T-cell (primary cell): Measurements from ENCODE around the gene CFAP92. TPM values are rescaled to one million over a fixed set of nuclear protein-coding genes. Genes with fewer than 3 reads are reported as not detected.
"Not testable (repeated sequence)": the region's sequence is repeated elsewhere in the genome, so short reads cannot be mapped to it uniquely, and the experiment has no call there.

ENCODE experiments used
- ATAC-seq, 4 experiments: fragments of 200-7000 bp in 3 of 4; fragments of 150-1000 bp in 1 of 4; cut with Tn5 transposase; replicated peaks in 1 of 4; 1 replicate in 3 of 4; 2 replicates in 1 of 4; pipeline ENCODE4 v1.10.0; 2021; ENCODE audit warnings: moderate library complexity in 3 of 4, mild to moderate bottlenecking in 2 of 4, moderate number of reproducible peaks in 1 of 4
- CTCF ChIA-PET, 2 donors: fragments of 300-600 bp; sonication (Branson Sonifier 250); formaldehyde crosslinking; loops; one replicate each; lab custom pipeline; 2022; ENCODE audit warnings: antibody characterized with exemption in 2 of 2; lab: Charles Lee
- POLR2A ChIA-PET, 2 donors: fragments of 300-600 bp; sonication (Branson Sonifier 250); formaldehyde crosslinking; loops; one replicate each; lab custom pipeline; 2022; ENCODE audit warnings: antibody characterized with exemption in 2 of 2; lab: Charles Lee
- DNase-seq, 35 experiments: peaks; one replicate each; pipeline versions ENCODE4 v3.0.0 to v3.0.0-alpha.2; 2013 to 2023
- H3K27ac ChIP-seq: one replicate; pipeline ENCODE4 v1.5.1; 2013; ENCODE audit warnings: low read length
- H3K27me3 ChIP-seq, 2 experiments: replicated peaks in 1 of 2; 1 replicate in 1 of 2; 2 replicates in 1 of 2; pipeline versions ENCODE4 v1.6.1 to v1.7.0; 2013; ENCODE audit warnings: low read length in 1 of 2, mixed read lengths in 1 of 2; ENCODE audit not compliant: control insufficient read depth in 2 of 2, insufficient read depth in 2 of 2; ENCODE audit errors: extremely low read depth in 1 of 2
- H3K36me3 ChIP-seq, 2 donors: 1 replicate in 1 of 2; 2 replicates in 1 of 2; pipeline versions ENCODE4 v1.6.1 to v1.7.0; 2013; ENCODE audit warnings: low read length in 1 of 2; ENCODE audit not compliant: control insufficient read depth in 2 of 2, insufficient read depth in 1 of 2; ENCODE audit errors: extremely low read depth in 1 of 2
- H3K4me1 ChIP-seq, 2 experiments: 1 replicate in 1 of 2; 2 replicates in 1 of 2; pipeline versions ENCODE4 v1.6.1 to v1.7.0; 2013; ENCODE audit warnings: low read length in 2 of 2, mixed read lengths in 1 of 2; ENCODE audit not compliant: insufficient read depth in 2 of 2, control insufficient read depth in 1 of 2; ENCODE audit errors: extremely low read depth in 1 of 2
- H3K4me3 ChIP-seq, 2 donors: 1 replicate in 1 of 2; 2 replicates in 1 of 2; pipeline versions ENCODE4 v1.5.1 to v1.7.0; 2013; ENCODE audit warnings: mild to moderate bottlenecking in 2 of 2, low read length in 1 of 2, moderate library complexity in 1 of 2; ENCODE audit not compliant: control insufficient read depth in 1 of 2; ENCODE audit errors: extremely low read depth in 1 of 2
- H3K9me3 ChIP-seq: 2 replicates; pipeline ENCODE4 v1.7.0; 2013
- H3K27ac Mint-ChIP-seq, 2 donors: one replicate each; pipeline ENCODE4 v1.8.0; 2020 to 2021; ENCODE audit warnings: mild to moderate bottlenecking in 2 of 2, mixed read lengths in 2 of 2
- H3K27me3 Mint-ChIP-seq, 2 donors: one replicate each; pipeline ENCODE4 v1.8.0; 2021 to 2022; ENCODE audit warnings: mixed read lengths in 2 of 2
- H3K36me3 Mint-ChIP-seq: one replicate; pipeline ENCODE4 v1.8.0; 2021; ENCODE audit warnings: mixed read lengths
- H3K4me1 Mint-ChIP-seq, 3 donors: one replicate each; pipeline ENCODE4 v1.8.0; 2020 to 2022; ENCODE audit warnings: mixed read lengths in 3 of 3, mild to moderate bottlenecking in 1 of 3
- H3K4me3 Mint-ChIP-seq, 3 donors: one replicate each; pipeline ENCODE4 v1.8.0; 2020 to 2022; ENCODE audit warnings: mild to moderate bottlenecking in 3 of 3, mixed read lengths in 3 of 3, moderate library complexity in 3 of 3
- H3K9me3 Mint-ChIP-seq, 3 donors: one replicate each; pipeline ENCODE4 v1.8.0; 2020 to 2022; ENCODE audit warnings: mixed read lengths in 3 of 3
- WGBS: methylation state at CpG from one replicate; pipeline ENCODE4 v1.1.5; 2013; ENCODE audit warnings: missing lambda C conversion rate; ENCODE audit not compliant: insufficient coverage; 5-methylcytosine and 5-hydroxymethylcytosine counted together
- total RNA-seq, 35 experiments: library from RNA in 6 of 35; stranded (reverse) in 6 of 35; fragments of 120-200 nt in 1 of 35; gene quantifications; one replicate each; pipeline versions ENCODE4 v1.2.1 to v1.2.4 and lab custom pipeline; 2013 to 2026

Gene CFAP92
- total RNA-seq, 5 donors from 2014 or later (not counting 1 experiment from before 2014, with no cell fraction given) = 0.13 to 0.49 (median 0.26) TPM

- POLR2A ChIA-PET = interaction anchor here in 1 of 2 donors (0.6 kb wide), 2 partner anchors 587 to 766 kb away, joined by 3 to 4 read pairs; no protein-coding TSS in a partner anchor
- H3K9me3 ChIP-seq = no peaks in the 10 kb centered on the region
- peaks cover 7 to 41% of the 10 kb centered on the region in 2 donors for H3K36me3 ChIP-seq
- no peak overlapping the region for H3K4me3 ChIP-seq
- H3K27me3 ChIP-seq = no peaks in the 10 kb centered on the region
- Mint-ChIP-seq H3K27me3 (no peaks in the 10 kb centered on the region), H3K9me3 (no peaks in the 10 kb centered on the region), H3K36me3 (peaks cover 19% of the 10 kb centered on the region), H3K27ac (no peak overlapping the region), H3K4me3 (no peak overlapping the region), H3K4me1 (peaks cover 54 to 64% (median 54%) of the 10 kb centered on the region in 3 donors)
- no CpG with 5 or more reads among the region's 1 CpG for WGBS
- ATAC-seq (no peak), DNase-seq (no peak)
- H3K4me1 ChIP-seq = peaks cover 14 to 51% of the 10 kb centered on the region in 2 experiments
- no peak overlapping the region for H3K27ac ChIP-seq
- CTCF ChIA-PET = interaction anchor here (0.6 to 1.1 kb wide), 4 partner anchors 43 to 263 kb away, joined by 3 to 6 read pairs (median 4); no protein-coding TSS in a partner anchor
These were observed 111.2 kb downstream of the CFAP92 start for GRCh38 chr3:128882719-128883118.

GRCh38 chr3:128881576-128881975 is 112.3 kb downstream of the CFAP92 start:
- no peak overlapping the region for H3K27ac ChIP-seq
- DNase-seq (no peak), ATAC-seq (no peak)
- Mint-ChIP-seq H3K4me3 (peak overlapping the region; percentile 32 to 90 (median 71)), H3K4me1 (peaks cover 59 to 70% (median 60%) of the 10 kb centered on the region in 3 donors), H3K27ac (peak overlapping the region in 1 of 2 donors; percentile 12), H3K9me3 (no peaks in the 10 kb centered on the region), H3K36me3 (peaks cover 17% of the 10 kb centered on the region), H3K27me3 (no peaks in the 10 kb centered on the region)
- H3K36me3 ChIP-seq = peaks cover 7 to 34% of the 10 kb centered on the region in 2 donors
- 90% methylated on average over 6 of the region's 6 CpGs for WGBS
- no peak overlapping the region for H3K4me3 ChIP-seq
- no peaks in the 10 kb centered on the region for H3K9me3 ChIP-seq
- H3K4me1 ChIP-seq = peaks cover 14 to 51% of the 10 kb centered on the region in 2 experiments
- POLR2A ChIA-PET = interaction anchor here in 1 of 2 donors (0.7 kb wide), 1 partner anchor 200 kb away, joined by 3 read pairs; no protein-coding TSS in a partner anchor
- no peaks in the 10 kb centered on the region for H3K27me3 ChIP-seq
- CTCF ChIA-PET = interaction anchor here in 1 of 2 donors (0.6 kb wide), 1 partner anchor 29 kb away, joined by 3 read pairs; no protein-coding TSS in a partner anchor

GRCh38 chr3:128880455-128880854 is 113.4 kb downstream of the CFAP92 start:
- Mint-ChIP-seq H3K36me3 (peaks cover 17% of the 10 kb centered on the region), H3K4me1 (peaks cover 66 to 77% (median 67%) of the 10 kb centered on the region in 3 donors), H3K27ac (peak overlapping the region; percentile 90 to 97), H3K4me3 (peak overlapping the region; percentile 71 to 90 (median 83))
- WGBS = 84% methylated on average over 6 of the region's 12 CpGs
- Histone ChIP-seq H3K4me1 (peaks cover 17 to 57% of the 10 kb centered on the region in 2 experiments), H3K27ac (peak overlapping the region; percentile 96), H3K36me3 (peaks cover 7 to 30% of the 10 kb centered on the region in 2 donors)
- H3K27me3 Mint-ChIP-seq, H3K4me3 ChIP-seq, H3K9me3 ChIP-seq, DNase-seq, H3K9me3 Mint-ChIP-seq, H3K27me3 ChIP-seq, ATAC-seq: not testable (repeated sequence)
- ChIA-PET POLR2A (interaction anchor here in 1 of 2 donors (0.5 to 0.8 kb wide), 3 partner anchors 9 to 1522 kb away, joined by 3 to 10 read pairs (median 7); no protein-coding TSS in a partner anchor), CTCF (interaction anchor here in 1 of 2 donors (2.6 kb wide), 1 partner anchor 199 kb away, joined by 15 read pairs; no protein-coding TSS in a partner anchor)

- Histone ChIP-seq H3K9me3 (no peaks in the 10 kb centered on the region), H3K36me3 (peaks cover 4 to 25% of the 10 kb centered on the region in 2 donors), H3K27ac (peak overlapping the region; percentile 96), H3K4me3 (peak overlapping the region; percentile 67 to 97), H3K4me1 (peaks cover 17 to 60% of the 10 kb centered on the region in 2 experiments), H3K27me3 (no peaks in the 10 kb centered on the region)
- Mint-ChIP-seq H3K9me3 (no peaks in the 10 kb centered on the region), H3K4me3 (peak overlapping the region; percentile 71 to 90 (median 83)), H3K4me1 (peaks cover 68 to 80% (median 70%) of the 10 kb centered on the region in 3 donors), H3K27me3 (no peaks in the 10 kb centered on the region), H3K27ac (peak overlapping the region; percentile 90 to 97), H3K36me3 (peaks cover 16% of the 10 kb centered on the region)
- ChIA-PET CTCF (interaction anchor here in 1 of 2 donors (0.7 to 2.6 kb wide), 7 partner anchors 34 to 226 kb away, joined by 3 to 15 read pairs (median 3); no protein-coding TSS in a partner anchor), POLR2A (interaction anchor here in 1 of 2 donors (0.6 kb wide), 1 partner anchor 1522 kb away, joined by 3 read pairs; no protein-coding TSS in a partner anchor)
- DNase-seq (peak in 1 of 35 experiments; percentile 7), ATAC-seq (no peak)
- WGBS = 0% methylated on average over 2 of the region's 6 CpGs
These were observed 113.9 kb downstream of the CFAP92 start for GRCh38 chr3:128879991-128880390.

- Histone ChIP-seq H3K27me3 (no peaks in the 10 kb centered on the region), H3K9me3 (no peaks in the 10 kb centered on the region), H3K36me3 (peaks cover 3 to 19% of the 10 kb centered on the region in 2 donors), H3K4me1 (peaks cover 17 to 60% of the 10 kb centered on the region in 2 experiments), H3K27ac (peak within 1 kb of the TSS; percentile 96), H3K4me3 (peak within 1 kb of the TSS; percentile 67 to 97)
- POLR2A ChIA-PET = interaction anchor here (0.6 to 1.4 kb wide), 7 partner anchors 14 to 1881 kb away, joined by 3 to 5 read pairs (median 3); partner anchors contain the start of gene MBD4 (in 1 of the 2)
- H3K4me3 Mint-ChIP-seq = peak within 1 kb of the TSS; percentile 71 to 90 (median 83)
- H3K4me1 Mint-ChIP-seq = peaks cover 70 to 80% (median 70%) of the 10 kb centered on the region in 3 donors
- H3K27me3 Mint-ChIP-seq = no peaks in the 10 kb centered on the region
- WGBS = under 1% methylated on average over 60 of the region's 65 CpGs
- H3K9me3 Mint-ChIP-seq = no peaks in the 10 kb centered on the region
- peaks cover 14% of the 10 kb centered on the region for H3K36me3 Mint-ChIP-seq
- H3K27ac Mint-ChIP-seq = peak within 1 kb of the TSS; percentile 90 to 97
- CTCF ChIA-PET = interaction anchor here (0.5 to 2.6 kb wide), 16 partner anchors 11 to 283 kb away, joined by 3 to 15 read pairs (median 3); no protein-coding TSS in a partner anchor
- ATAC-seq (peak; percentile 91 to 94 (median 94)), DNase-seq (peak; percentile 90 to 98 (median 93))
These were observed 114.5 kb downstream of the CFAP92 start, which contains the start of gene ACAD9 for GRCh38 chr3:128879125-128879969. ACAD9 (plus strand) TSS chr3:128879620; CDS start chr3:128879692, 72 bp downstream.
